Germinal center (tissue), 1 donor: ENCODE results near the gene FGF8.

ENCODE experiments used
- DNase-seq: peaks from one replicate; pipeline ENCODE4 v3.0.0; 2012; ENCODE audit warnings: mixed read lengths, low spot score

The FGF8 gene

DNA sequence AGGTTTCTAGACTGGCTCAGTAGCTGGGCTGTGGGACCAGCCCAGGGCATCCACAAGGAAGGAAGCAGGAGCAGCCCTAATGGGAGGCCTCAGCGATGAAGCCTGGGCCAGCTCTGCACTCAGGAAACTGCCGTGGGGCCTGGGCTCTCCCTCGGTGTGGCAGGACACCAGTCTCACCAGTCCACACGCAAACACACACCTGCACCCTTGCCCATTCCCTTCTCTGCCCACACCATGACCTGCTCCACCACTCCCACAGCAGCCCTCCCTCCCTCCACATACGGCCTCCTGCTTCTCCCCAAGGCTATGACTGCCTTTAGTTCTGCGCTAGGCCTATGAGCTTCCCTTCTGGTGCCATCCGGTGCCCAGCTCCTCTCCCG lies 7.1 kb downstream of the FGF8 start:
- no peak for DNase-seq

DNA sequence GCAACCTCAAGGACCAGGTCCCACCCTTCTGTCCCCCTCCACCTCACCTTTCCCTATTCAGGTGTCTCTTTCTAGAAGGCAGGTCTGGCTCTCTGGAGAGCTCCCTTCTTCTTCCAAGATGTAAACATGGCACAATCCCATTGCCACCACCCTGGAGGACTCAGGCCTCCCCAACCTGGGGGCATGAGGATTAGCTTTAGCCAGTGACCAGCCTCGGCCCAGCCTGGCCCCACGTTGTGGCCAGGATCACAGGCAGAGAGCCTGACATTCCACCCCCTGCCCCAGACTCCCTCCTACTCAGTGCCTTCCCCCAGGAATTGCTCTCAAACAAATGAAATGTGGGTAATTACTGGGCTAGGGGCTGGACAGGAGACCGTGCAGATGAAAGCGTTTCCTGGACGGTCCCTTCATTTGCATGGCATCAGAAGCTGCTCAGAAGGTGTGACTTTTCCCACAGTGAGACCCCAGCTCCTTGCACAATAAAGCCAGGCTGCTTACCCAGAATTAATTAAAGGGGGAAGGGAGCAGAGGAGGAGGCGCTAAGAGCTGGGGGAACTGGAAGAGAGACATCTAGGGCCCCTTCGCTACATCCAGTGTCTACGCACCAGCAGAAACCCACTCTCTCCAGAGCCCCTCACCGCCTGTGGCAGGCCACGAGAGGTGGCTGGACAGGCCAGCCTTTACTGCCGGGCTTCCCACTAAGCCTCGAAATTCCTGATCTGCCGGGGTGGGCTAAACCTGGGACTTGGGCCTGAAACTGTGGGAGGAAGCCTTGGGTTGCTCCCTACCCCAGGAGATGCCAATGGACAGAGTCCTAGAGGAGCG lies 7.7 kb downstream of the FGF8 start:
- no peak for DNase-seq

DNA sequence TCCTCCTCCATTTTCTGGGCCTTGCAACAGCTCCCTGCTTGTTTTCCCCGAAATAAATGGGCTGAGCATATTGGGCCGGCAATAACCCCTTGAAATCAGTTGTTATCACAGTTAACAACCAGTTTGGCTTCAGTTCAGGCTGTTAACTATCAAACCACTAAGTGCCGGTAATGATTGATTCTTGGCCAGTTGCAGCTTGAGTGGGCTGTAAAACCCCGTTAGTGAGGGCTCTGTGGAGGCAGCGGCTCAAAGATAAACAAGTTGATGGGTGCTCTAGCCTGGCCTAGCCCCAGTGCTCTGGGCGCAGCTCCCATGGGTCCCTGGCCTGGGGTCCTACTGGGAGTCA lies 8.3 kb downstream of the FGF8 start:
- no peak for DNase-seq

DNA sequence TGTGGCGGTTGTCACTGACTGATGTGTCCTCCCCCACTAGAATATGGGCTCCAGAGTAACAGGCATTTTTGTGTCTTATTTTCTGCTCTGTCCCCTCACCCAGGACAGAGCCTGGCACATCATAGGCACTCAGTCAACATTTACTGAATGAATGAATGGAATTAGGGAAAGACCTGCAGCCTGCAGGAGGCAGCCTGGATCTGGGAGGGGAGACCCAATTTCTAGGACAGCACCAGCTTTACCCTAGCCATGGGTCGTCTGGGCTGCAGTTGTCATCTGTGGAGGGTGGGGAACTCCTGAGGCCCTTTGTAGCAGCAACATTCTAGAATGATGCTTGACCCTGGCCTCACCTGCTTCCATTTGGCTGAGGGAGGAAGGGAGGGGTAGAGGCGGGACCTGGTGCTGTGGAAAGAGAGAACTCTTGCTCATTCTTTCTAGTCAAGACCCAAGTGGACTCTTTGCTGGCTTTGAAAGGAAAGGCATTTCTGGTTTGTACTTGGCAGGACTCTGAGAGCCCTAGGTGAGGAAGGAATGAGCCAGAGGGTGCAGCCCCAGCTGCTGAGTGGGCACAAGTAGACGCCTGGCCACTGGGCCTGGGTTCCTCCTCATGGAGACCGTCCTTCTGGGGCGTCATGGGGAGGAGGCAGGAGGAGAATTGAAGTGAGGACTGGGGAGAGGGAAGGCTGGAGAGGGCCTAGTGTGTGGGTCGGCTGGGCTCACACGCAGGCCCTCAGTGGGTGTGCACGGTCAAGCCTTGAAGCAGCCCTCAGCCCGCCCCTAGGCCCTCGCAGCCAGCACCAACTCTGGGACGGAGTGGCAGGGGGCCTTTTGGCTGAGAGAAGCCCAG lies 8.9 kb downstream of the FGF8 start:
- no peak for DNase-seq

DNA sequence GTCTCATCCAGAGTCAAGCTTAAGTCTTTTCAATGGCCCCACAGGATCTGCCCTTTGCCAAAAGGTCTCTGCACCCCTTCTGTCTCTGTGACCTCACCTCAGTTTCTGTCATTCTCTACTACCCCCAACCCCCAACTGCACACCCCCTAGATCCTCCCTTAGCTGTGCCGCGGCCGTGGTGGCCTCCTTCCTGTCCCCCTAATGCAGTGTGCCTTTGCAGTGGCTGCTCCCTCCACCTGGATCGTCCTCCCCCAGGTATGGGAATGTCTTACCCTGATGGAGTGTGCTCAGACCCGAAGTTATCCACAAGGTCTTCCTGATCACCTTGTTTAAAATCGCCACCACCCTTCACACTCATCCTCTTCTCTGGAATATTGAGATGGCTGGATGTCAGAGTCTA lies 9.6 kb downstream of the FGF8 start:
- no peak for DNase-seq

DNA sequence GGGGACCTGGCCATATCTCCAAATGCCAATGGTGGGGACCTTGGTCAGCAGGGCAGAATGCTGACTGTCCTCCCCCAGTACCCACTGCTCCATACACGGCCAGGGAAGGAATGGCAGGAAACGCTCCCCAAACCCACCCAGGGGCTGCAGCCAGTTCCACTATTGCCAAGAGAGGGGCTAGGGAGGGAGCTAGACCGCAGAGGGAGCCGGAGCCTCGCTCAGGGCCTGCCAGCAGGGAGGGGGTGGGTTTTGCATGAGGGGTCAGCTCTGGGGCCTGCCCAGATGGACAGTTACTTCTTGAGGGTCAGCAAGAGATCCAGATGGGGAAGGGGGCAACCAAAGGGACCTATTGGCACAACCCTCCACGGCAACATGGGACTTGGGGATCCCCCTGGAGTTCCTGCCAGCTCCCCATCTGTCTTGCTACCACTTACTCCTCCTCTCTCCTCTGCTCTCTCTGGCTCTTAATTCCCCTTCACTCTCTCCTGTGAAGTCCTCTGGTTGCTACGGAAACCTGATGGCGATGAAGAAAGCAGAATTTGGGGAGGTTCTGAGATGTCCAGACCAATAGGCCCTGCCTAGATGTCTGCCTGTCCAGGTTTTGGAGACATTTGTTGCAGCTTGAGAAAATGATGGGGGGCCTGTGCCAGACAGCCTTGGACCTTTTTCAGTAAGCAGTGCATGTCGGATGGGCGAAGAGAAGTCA lies 12.6 kb downstream of the FGF8 start:
- no peak for DNase-seq

DNA sequence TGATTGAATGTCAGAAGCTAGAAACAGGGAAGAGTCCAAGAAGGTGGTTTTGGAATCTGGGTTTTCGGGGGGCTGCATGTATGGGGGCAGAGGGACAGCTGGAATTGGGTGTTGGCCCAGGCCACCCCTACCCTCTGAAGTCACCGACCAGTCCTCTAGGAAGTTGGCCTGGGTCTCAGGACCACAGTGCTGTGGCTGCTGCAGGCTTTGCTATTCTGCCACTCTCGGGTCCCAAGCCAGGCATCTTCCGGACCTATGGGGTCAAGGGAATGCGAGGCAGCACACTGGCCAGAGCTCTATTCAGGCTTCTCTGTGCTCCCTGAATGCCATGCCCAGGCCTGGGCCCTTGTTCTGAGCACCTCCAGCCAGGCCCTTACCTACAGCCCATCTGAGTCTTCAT lies 13.2 kb downstream of the FGF8 start:
- DNase-seq, result no peak

DNA sequence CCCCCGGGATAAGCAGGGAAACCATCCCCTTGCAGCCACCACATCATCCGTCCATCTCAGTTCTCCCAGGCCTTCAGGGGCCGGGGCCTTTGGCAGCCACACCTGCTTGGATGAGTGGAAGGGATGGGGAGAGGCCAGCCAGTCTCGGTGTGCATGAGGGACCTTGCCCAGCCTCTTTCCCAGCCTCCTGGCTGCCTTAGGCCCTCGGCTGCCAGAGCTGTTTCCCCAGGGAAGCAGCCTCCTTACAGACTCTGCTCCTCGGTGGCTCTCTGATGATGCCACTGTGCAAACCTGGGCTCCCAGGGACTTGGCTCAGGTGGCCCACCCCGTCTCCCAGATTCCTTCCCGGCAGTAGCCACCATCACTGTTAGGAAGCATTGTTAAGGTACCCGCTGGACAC lies 14.7 kb downstream of the FGF8 start:
- no peak for DNase-seq

DNA sequence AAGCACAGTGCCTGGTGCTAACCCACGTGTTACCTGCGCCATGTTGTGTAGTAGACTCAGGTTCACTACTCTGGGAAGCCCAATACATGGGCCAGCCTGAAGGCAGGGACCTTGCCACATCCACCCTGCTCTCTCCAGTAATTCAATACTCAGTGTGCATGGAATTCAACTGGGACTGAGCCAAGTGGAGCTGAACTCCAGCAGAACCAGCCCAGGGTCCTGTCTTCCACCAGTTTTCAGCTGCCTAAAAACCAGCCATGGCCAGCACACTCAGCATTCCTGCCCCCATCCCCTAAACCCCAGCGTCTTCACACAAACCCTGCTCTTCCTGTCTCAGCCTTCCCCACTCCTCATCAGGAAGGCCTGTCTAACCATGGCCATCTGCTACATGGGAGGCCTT lies 15.4 kb downstream of the FGF8 start:
- no peak for DNase-seq

DNA sequence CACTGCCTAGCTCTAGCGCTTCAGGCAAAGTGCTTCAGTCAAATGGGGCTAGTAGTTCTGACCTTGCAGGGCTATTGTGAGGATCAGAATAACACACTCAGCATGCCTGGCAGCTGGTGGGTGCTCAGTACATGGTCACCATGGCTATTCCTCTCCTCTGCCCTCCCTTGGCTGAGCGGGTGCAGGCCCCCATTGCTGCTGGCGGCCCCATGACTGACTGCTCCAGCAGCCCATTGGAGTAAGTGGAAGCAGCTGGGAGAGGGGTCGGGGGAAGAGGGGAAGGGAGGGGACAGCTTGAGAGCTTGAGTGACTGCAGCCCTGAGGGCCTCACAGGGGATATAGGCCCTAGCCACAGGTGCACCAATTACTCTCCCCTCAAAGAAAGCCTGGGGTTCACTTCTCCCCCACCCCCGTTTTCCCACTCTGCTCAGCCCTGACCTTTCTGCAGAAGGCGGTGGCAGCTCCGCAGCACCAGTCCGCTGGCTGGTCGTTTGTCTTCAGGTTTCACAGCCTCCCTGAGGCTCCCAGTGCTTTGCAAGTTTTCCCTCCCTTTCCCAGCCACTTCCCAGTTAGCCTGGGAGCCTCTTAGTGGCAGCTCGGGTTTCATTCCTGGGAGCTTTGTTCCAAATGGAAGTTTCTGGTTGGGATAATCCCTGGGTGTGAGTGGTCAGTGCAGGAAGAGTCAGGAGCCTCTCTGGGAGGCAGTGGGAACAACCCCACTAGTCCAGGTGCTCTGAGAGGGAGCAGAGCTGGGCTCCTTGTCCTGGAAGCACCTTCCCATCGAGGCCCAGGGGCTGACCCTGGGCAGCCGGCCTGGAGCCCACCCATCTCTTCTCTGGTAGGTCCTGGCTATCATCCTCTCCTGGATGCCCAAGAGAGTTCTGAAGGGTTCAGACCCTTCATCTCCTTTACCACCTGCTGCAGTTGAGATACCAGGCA lies 16.3 kb downstream of the FGF8 start:
- no peak for DNase-seq

DNA sequence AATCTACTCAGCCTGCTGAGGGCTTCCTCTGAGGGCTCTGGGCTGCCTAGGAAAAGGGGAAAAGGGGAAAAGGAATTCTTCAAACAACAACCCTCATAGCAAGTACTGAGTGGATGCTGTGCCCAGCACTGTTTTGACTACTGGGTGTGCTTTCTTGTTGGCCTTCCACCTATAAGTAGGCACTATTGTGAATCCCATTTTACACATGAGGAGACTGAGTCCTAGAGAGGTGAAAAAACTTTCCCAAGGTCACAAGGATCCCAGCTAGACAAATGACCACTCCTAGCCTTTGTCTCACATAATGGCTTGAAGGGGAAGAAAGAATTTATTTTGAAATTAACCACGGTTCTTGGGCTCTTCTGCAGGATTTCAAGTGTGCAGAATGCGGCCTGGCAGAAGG lies 17.1 kb downstream of the FGF8 start:
- no peak for DNase-seq

DNA sequence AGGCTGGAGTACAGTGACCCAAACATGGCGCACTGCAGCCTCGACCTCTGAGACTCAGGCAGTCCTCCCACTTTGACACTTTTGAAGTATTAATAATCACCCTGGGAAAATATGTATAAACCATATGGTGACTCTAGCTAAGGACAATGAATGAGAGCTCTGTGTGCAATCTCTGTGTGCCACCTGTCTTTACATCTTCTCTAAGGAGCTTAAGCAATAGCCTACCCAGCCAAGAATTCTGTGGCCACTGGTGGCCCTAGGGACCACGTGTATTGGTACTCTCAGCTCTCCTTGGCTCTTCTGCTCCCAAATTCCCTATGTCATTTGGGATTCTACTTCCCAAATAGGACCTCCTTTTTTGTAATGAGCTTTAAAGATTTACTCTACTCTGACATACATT lies 23.7 kb downstream of the FGF8 start:
- no peak for DNase-seq

DNA sequence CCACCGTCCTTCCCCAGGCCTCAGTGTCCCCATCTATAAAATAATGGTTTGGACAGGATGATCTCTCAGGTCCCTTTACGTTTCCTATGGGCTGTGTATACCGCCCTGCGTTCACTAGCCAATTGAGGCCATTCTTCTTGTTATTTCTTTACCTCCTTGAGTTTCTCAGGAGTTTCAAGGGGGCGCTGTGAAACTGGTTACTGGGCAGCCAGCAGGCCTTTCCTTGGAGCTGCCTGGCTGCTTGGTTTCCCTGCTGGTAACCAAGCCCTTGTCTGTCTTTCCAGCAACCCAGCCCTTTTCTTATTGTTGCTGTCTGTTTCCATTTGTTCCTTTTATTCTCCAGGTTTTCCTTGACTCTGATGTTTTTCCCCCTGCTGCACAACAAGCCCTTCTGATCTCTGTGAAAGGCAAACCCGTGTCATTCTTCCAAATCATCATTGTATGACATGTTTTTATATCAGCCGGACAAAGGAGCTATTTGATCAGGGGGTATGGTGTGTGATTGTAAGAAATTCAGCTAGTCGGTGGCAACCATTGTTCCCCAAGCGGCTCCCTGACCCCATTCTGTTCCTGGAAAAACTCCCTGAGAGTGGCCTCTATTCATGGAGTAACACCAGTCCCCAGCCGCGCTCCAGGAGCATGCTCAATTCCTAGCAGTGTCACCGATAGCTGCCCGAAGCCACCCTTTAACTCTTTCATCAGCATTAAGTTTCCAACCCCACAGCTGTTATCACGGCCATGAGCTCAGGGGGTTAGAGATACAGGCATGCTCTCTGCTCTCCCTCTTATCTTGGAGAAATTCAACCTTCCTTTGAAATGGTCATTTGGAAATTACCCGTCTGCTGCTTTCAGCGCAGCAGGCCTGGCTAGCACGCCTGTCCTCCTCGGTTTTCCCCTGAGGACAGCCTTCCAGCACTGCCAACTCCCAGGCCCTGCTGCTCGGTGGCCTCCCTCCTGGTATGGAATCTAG lies 26.6 kb downstream of the FGF8 start:
- DNase-seq, result no peak

DNA sequence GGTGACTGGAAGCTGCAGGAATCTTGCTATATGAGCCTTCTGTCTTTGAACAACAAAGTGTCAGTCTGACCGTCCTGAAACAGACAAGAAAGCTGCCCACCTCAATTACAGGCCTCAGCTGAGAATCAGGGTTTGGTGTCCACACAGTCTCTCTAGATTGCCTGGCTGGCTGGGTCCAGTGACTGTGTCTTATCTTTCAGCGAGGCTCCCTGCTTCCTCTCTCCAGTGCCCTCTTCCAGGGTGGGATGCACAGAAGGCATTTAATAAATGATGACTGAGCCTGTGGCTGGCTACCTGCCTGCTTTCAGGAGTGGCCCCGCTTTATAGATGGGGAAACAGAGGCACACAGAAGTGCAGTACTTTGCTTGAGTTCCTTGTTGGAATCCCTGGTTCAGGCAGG lies 27.4 kb downstream of the FGF8 start:
- DNase-seq, result no peak

DNA sequence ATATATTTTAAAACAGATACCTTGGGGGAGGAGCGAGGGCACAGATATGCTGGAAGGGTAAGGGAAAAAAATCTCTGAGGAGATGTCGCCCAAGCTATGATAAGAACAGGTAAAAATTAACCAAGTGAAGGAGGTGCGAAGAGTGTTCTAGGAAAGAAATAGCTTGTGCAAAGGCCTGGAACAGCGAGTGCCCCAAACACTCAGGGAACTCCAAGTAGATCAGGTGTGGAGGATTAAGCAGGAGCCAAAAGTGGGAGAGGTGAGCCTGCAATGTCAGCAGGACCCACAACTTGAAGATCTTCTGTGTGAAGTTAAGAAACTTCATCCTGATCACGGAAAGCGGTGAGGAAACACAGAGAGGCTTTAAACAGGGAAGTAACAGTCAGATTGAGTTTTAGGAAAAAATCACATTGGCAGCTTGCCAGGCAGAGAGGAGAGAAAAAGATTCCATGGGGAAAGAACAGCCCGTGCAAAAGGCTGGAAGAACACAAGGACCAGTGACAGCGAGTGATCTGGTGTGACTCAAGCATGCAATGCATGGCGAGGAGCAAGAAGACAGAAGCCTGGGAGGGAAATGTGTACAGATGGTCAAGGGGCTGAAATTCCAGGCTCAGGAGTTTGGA lies 30.7 kb downstream of the FGF8 start:
- DNase-seq, result no peak

DNA sequence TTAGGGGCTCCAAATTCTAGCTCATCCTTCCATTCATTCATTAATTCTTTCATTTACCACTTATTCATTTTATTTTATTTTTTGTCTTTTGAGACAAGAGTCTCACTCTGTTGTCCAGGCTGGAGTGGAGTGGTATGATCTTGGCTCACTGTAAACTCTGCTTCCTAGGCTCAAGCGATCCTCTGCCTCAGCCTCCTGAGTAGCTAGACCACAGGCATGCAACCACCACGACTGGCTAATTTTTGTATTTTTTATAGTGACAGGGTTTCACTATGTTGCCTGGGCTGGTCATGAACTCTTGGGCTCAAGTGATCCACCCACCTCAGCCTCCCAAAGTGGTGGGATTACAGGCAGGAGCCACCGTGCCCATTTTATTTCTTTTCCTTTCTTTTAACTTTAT lies 31.6 kb downstream of the FGF8 start:
- DNase-seq, result no peak

DNA sequence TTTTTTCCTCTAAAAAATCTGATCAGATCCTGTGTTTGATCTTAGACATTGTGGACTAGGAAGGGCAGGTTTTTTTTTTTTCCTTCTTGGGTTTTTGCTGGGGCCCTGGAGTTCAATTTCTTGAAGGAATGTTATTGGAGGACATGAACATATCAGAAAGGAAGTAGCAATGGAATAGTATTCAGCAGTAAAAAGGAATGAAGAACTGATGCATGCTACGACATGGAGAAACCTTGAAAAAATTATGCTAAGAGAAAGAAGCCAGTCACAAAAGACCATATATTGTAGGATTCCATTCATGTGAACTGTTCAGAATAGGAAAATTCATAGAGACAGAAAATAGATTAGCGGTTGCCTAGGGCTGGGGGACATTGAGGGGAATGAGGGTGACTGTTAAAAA lies 34.0 kb downstream of the FGF8 start:
- DNase-seq, result no peak

DNA sequence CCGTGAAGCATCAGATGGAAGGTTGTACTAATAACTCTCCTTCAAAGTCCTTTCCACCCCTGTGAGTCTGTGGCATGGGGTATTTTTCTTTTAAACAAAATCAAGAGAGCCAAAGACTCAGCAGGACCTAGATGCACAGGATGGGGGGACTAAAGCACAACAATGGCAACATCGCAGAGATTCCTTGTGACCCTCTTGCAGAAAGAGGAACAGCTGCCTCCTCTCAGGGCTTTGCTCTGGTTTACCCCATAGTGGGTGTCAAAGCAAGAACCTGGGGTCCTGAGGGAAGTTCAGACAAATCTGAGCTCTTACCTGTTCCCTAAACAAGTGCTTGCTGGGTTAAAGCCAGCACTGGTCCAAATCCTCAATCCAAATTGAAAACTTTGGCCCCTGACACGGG lies 39.2 kb downstream of the FGF8 start:
- no peak for DNase-seq

DNA sequence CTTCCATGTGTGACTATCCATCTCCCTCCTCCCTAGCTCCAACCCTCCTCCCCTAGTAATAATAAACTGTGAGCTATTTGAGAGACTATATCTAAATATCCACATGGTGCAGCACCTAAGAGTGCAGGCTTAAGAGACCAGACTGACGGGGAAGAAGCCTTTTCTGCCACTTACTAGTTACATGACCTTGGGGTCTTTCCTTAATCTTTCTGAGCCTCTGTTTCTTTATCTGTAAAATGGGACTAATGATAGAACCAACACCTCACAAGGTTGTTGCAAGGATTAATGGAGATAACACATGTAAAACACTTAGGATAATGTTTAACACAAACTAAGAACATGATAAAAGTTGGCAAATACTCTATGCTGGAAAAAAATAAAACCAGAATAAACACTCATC lies 43.8 kb downstream of the FGF8 start:
- DNase-seq, result no peak

DNA sequence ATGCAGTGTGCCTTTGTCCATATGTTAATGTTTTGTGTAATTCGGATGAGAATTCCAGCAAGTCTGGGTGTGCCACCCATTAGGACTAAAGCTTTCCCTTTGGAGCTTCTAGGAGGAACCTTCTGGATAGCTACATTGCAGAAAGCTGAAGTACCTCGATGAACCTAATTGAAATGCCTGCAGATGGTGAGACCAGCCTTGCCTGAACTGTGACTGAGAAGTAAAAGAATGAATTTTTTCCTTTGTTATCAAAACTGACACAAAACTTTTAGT lies 49.9 kb downstream of the FGF8 start:
- no peak for DNase-seq
